Measurements from ENCODE around the gene ELMO3.
A peak's percentile ranks its signal among the peaks of the same experiment; 100 is the strongest.

Gene ELMO3

GRCh38 chr16:67197704-67198103 is 1.2 kb upstream of the ELMO3 start:
- Histone ChIP-seq H3K4me3 (ENCODE audit: low read length in 2 of 2) (no peak overlapping the region), H3K36me3 (ENCODE audit: control insufficient read depth in 2 of 2, insufficient read depth in 2 of 2, low read length in 2 of 2) (peaks cover 56 to 67% of the 10 kb centered on the region in 2 donors), H3K9me3 (ENCODE audit: control insufficient read depth in 2 of 2, low read length in 2 of 2) (no peaks in the 10 kb centered on the region), H3K27ac (ENCODE audit: low read depth in 2 of 2, low read length in 2 of 2) (peak overlapping the region; percentile 96 to 97), H3K4me1 (ENCODE audit: control insufficient read depth in 2 of 2, insufficient read depth in 2 of 2, low read length in 2 of 2) (peaks cover 26 to 31% of the 10 kb centered on the region in 2 donors), H3K9ac (ENCODE audit: low read depth in 1 of 2, low read length in 2 of 2) (no peak overlapping the region), H3K27me3 (ENCODE audit: control insufficient read depth in 2 of 2, insufficient read depth in 2 of 2, low read length in 2 of 2) (no peaks in the 10 kb centered on the region)

GRCh38 chr16:67198238-67198734 is 645 bp upstream of the ELMO3 start:
- peak overlapping the region; percentile 96 to 97 for H3K27ac ChIP-seq (ENCODE audit: low read depth in 2 of 2, low read length in 2 of 2)

GRCh38 chr16:67199808-67200198 is 872 bp downstream of the ELMO3 start:
- H3K4me3 ChIP-seq (ENCODE audit: low read length in 2 of 2), result peak overlapping the region; percentile 65 to 68
- no peaks in the 10 kb centered on the region for H3K9me3 ChIP-seq (ENCODE audit: control insufficient read depth in 2 of 2, low read length in 2 of 2)
- H3K27ac ChIP-seq (ENCODE audit: low read depth in 2 of 2, low read length in 2 of 2), result peak overlapping the region; percentile 96 to 97
- peak overlapping the region; percentile 41 to 50 for H3K9ac ChIP-seq (ENCODE audit: low read depth in 1 of 2, low read length in 2 of 2)
- H3K4me1 ChIP-seq (ENCODE audit: control insufficient read depth in 2 of 2, insufficient read depth in 2 of 2, low read length in 2 of 2), result peaks cover 13 to 17% of the 10 kb centered on the region in 2 donors
- peaks cover 60 to 62% of the 10 kb centered on the region in 2 donors for H3K36me3 ChIP-seq (ENCODE audit: control insufficient read depth in 2 of 2, insufficient read depth in 2 of 2, low read length in 2 of 2)
- H3K27me3 ChIP-seq (ENCODE audit: control insufficient read depth in 2 of 2, insufficient read depth in 2 of 2, low read length in 2 of 2), result no peaks in the 10 kb centered on the region

More at GRCh38 chr16:67198238-67198734, 645 bp upstream of the ELMO3 start:
- Histone ChIP-seq H3K36me3 (ENCODE audit: control insufficient read depth in 2 of 2, insufficient read depth in 2 of 2, low read length in 2 of 2) (peaks cover 62 to 70% of the 10 kb centered on the region in 2 donors), H3K27me3 (ENCODE audit: control insufficient read depth in 2 of 2, insufficient read depth in 2 of 2, low read length in 2 of 2) (no peaks in the 10 kb centered on the region), H3K4me3 (ENCODE audit: low read length in 2 of 2) (peak overlapping the region; percentile 9 to 26), H3K9ac (ENCODE audit: low read depth in 1 of 2, low read length in 2 of 2) (peak overlapping the region; percentile 47 to 64), H3K9me3 (ENCODE audit: control insufficient read depth in 2 of 2, low read length in 2 of 2) (no peaks in the 10 kb centered on the region), H3K4me1 (ENCODE audit: control insufficient read depth in 2 of 2, insufficient read depth in 2 of 2, low read length in 2 of 2) (peaks cover 20 to 25% of the 10 kb centered on the region in 2 donors)

- H3K9me3 ChIP-seq (ENCODE audit: control insufficient read depth in 2 of 2, low read length in 2 of 2), result no peaks in the 10 kb centered on the region
- H3K27me3 ChIP-seq (ENCODE audit: control insufficient read depth in 2 of 2, insufficient read depth in 2 of 2, low read length in 2 of 2), result no peaks in the 10 kb centered on the region
- H3K4me3 ChIP-seq (ENCODE audit: low read length in 2 of 2), result peak overlapping the region in 1 of 2 donors; percentile 33
- H3K9ac ChIP-seq (ENCODE audit: low read depth in 1 of 2, low read length in 2 of 2), result peak overlapping the region in 1 of 2 donors; percentile 36
- H3K27ac ChIP-seq (ENCODE audit: low read depth in 2 of 2, low read length in 2 of 2), result no peak overlapping the region
- peaks cover 13 to 17% of the 10 kb centered on the region in 2 donors for H3K4me1 ChIP-seq (ENCODE audit: control insufficient read depth in 2 of 2, insufficient read depth in 2 of 2, low read length in 2 of 2)
- H3K36me3 ChIP-seq (ENCODE audit: control insufficient read depth in 2 of 2, insufficient read depth in 2 of 2, low read length in 2 of 2), result peaks cover 53 to 55% of the 10 kb centered on the region in 2 donors
These were observed 1.6 kb downstream of the ELMO3 start for GRCh38 chr16:67200491-67200890.

- no peak overlapping the region for H3K27ac ChIP-seq (ENCODE audit: low read depth in 2 of 2, low read length in 2 of 2)
- no peaks in the 10 kb centered on the region for H3K27me3 ChIP-seq (ENCODE audit: control insufficient read depth in 2 of 2, insufficient read depth in 2 of 2, low read length in 2 of 2)
- H3K9me3 ChIP-seq (ENCODE audit: control insufficient read depth in 2 of 2, low read length in 2 of 2), result no peaks in the 10 kb centered on the region
- H3K9ac ChIP-seq (ENCODE audit: low read depth in 1 of 2, low read length in 2 of 2), result no peak overlapping the region
- H3K4me1 ChIP-seq (ENCODE audit: control insufficient read depth in 2 of 2, insufficient read depth in 2 of 2, low read length in 2 of 2), result peaks cover 13 to 17% of the 10 kb centered on the region in 2 donors
- no peak overlapping the region for H3K4me3 ChIP-seq (ENCODE audit: low read length in 2 of 2)
- H3K36me3 ChIP-seq (ENCODE audit: control insufficient read depth in 2 of 2, insufficient read depth in 2 of 2, low read length in 2 of 2), result peaks cover 42 to 43% of the 10 kb centered on the region in 2 donors
These were observed 2.7 kb downstream of the ELMO3 start for GRCh38 chr16:67201411-67202345.

GRCh38 chr16:67202426-67202825 is 3.5 kb downstream of the ELMO3 start:
- peaks cover 35 to 36% of the 10 kb centered on the region in 2 donors for H3K36me3 ChIP-seq (ENCODE audit: control insufficient read depth in 2 of 2, insufficient read depth in 2 of 2, low read length in 2 of 2)
- H3K9me3 ChIP-seq (ENCODE audit: control insufficient read depth in 2 of 2, low read length in 2 of 2), result no peaks in the 10 kb centered on the region
- H3K4me1 ChIP-seq (ENCODE audit: control insufficient read depth in 2 of 2, insufficient read depth in 2 of 2, low read length in 2 of 2), result peaks cover 13 to 17% of the 10 kb centered on the region in 2 donors
- H3K27ac ChIP-seq (ENCODE audit: low read depth in 2 of 2, low read length in 2 of 2), result no peak overlapping the region
- no peak overlapping the region for H3K9ac ChIP-seq (ENCODE audit: low read depth in 1 of 2, low read length in 2 of 2)
- no peak overlapping the region for H3K4me3 ChIP-seq (ENCODE audit: low read length in 2 of 2)
- H3K27me3 ChIP-seq (ENCODE audit: control insufficient read depth in 2 of 2, insufficient read depth in 2 of 2, low read length in 2 of 2), result no peaks in the 10 kb centered on the region

- no peak overlapping the region for H3K9ac ChIP-seq (ENCODE audit: low read depth in 1 of 2, low read length in 2 of 2)
- no peaks in the 10 kb centered on the region for H3K27me3 ChIP-seq (ENCODE audit: control insufficient read depth in 2 of 2, insufficient read depth in 2 of 2, low read length in 2 of 2)
- no peak overlapping the region for H3K4me3 ChIP-seq (ENCODE audit: low read length in 2 of 2)
- H3K27ac ChIP-seq (ENCODE audit: low read depth in 2 of 2, low read length in 2 of 2), result no peak overlapping the region
- peaks cover 29 to 30% of the 10 kb centered on the region in 2 donors for H3K36me3 ChIP-seq (ENCODE audit: control insufficient read depth in 2 of 2, insufficient read depth in 2 of 2, low read length in 2 of 2)
- no peaks in the 10 kb centered on the region for H3K9me3 ChIP-seq (ENCODE audit: control insufficient read depth in 2 of 2, low read length in 2 of 2)
- H3K4me1 ChIP-seq (ENCODE audit: control insufficient read depth in 2 of 2, insufficient read depth in 2 of 2, low read length in 2 of 2), result peaks cover 7 to 12% of the 10 kb centered on the region in 2 donors
These were observed 4.1 kb downstream of the ELMO3 start for GRCh38 chr16:67202956-67203493.

- Histone ChIP-seq H3K9ac (ENCODE audit: low read depth in 1 of 2, low read length in 2 of 2) (no peak overlapping the region), H3K9me3 (ENCODE audit: control insufficient read depth in 2 of 2, low read length in 2 of 2) (no peaks in the 10 kb centered on the region), H3K27me3 (ENCODE audit: control insufficient read depth in 2 of 2, insufficient read depth in 2 of 2, low read length in 2 of 2) (no peaks in the 10 kb centered on the region), H3K27ac (ENCODE audit: low read depth in 2 of 2, low read length in 2 of 2) (no peak overlapping the region), H3K36me3 (ENCODE audit: control insufficient read depth in 2 of 2, insufficient read depth in 2 of 2, low read length in 2 of 2) (peaks cover 25 to 28% of the 10 kb centered on the region in 2 donors), H3K4me3 (ENCODE audit: low read length in 2 of 2) (no peak overlapping the region), H3K4me1 (ENCODE audit: control insufficient read depth in 2 of 2, insufficient read depth in 2 of 2, low read length in 2 of 2) (peaks cover 0 to 4% of the 10 kb centered on the region in 2 donors)
These were observed 5.1 kb downstream of the ELMO3 start for GRCh38 chr16:67204076-67204475.

- peaks cover 21 to 26% of the 10 kb centered on the region in 2 donors for H3K36me3 ChIP-seq (ENCODE audit: control insufficient read depth in 2 of 2, insufficient read depth in 2 of 2, low read length in 2 of 2)
- no peak overlapping the region for H3K4me3 ChIP-seq (ENCODE audit: low read length in 2 of 2)
- H3K9ac ChIP-seq (ENCODE audit: low read depth in 1 of 2, low read length in 2 of 2), result no peak overlapping the region
- no peaks in the 10 kb centered on the region for H3K27me3 ChIP-seq (ENCODE audit: control insufficient read depth in 2 of 2, insufficient read depth in 2 of 2, low read length in 2 of 2)
- H3K4me1 ChIP-seq (ENCODE audit: control insufficient read depth in 2 of 2, insufficient read depth in 2 of 2, low read length in 2 of 2), result no peaks in the 10 kb centered on the region
- H3K9me3 ChIP-seq (ENCODE audit: control insufficient read depth in 2 of 2, low read length in 2 of 2), result no peaks in the 10 kb centered on the region
- no peak overlapping the region for H3K27ac ChIP-seq (ENCODE audit: low read depth in 2 of 2, low read length in 2 of 2)
These were observed 7.4 kb downstream of the ELMO3 start for GRCh38 chr16:67206129-67206837.
